Peyer's patch (tissue), 4 donors: ENCODE results near the gene ZNF804B. TPM values are rescaled to one million over a fixed set of nuclear protein-coding genes. Genes with fewer than 3 reads are reported as not detected.
A peak's percentile ranks its signal among the peaks of the same experiment; 100 is the strongest.

Experiments
- DNase-seq, 3 donors: peaks; one replicate each; pipeline ENCODE4 v3.0.0-alpha.2; 2017 to 2019
- H3K27ac ChIP-seq, 4 donors: fragments of 200-600 bp; sonication (generic); one replicate each; pipeline ENCODE4 v1.5.1; 2016 to 2019
- H3K27me3 ChIP-seq, 2 donors: fragments of 200-600 bp; sonication (generic); one replicate each; pipeline ENCODE4 v1.5.1; 2019
- H3K36me3 ChIP-seq, 3 donors: fragments of 200-600 bp; sonication (generic); one replicate each; pipeline ENCODE4 v1.5.1; 2016 to 2019
- H3K4me1 ChIP-seq, 4 donors: fragments of 200-600 bp; sonication (generic); one replicate each; pipeline ENCODE4 v1.5.1; 2016 to 2019
- H3K4me3 ChIP-seq, 4 donors: fragments of 200-600 bp; sonication (generic); 1 replicate in 3 of 4; 2 replicates in 1 of 4; pipeline ENCODE4 v1.5.1; 2016 to 2019; ENCODE audit warnings: mild to moderate bottlenecking in 1 of 4
- H3K9me3 ChIP-seq, 4 donors: fragments of 200-600 bp; sonication (generic); one replicate each; pipeline ENCODE4 v1.5.1; 2016 to 2019; ENCODE audit warnings: mild to moderate bottlenecking in 1 of 4
- POLR2A ChIP-seq, 2 donors: fragments of 450-650 bp; IDR thresholded peaks; one replicate each; pipeline ENCODE4 v1.5.1; 2017; ENCODE audit warnings: antibody characterized with exemption in 2 of 2, mild to moderate bottlenecking in 2 of 2, moderate library complexity in 2 of 2
- total RNA-seq, 4 donors: library from RNA; depleted of rRNA; stranded (reverse); fragments of >200 nt; gene quantifications; one replicate each; pipeline ENCODE4 v1.1.0, GENCODE V29; 2016
- TF ChIP-seq, protein P1 (sequence below), 6 experiments: fragments of 450-650 bp in 4 of 6; fragments of 200-600 bp in 2 of 6; sonication (generic) in 1 of 6; IDR thresholded peaks; one replicate each; pipeline ENCODE4 v1.5.1; 2017 to 2019; ENCODE audit warnings: antibody characterized with exemption in 6 of 6, mild to moderate bottlenecking in 3 of 6, moderate library complexity in 1 of 6

ZNF804B gene
- total RNA-seq, 4 donors from 2014 or later: not detected

DNA sequence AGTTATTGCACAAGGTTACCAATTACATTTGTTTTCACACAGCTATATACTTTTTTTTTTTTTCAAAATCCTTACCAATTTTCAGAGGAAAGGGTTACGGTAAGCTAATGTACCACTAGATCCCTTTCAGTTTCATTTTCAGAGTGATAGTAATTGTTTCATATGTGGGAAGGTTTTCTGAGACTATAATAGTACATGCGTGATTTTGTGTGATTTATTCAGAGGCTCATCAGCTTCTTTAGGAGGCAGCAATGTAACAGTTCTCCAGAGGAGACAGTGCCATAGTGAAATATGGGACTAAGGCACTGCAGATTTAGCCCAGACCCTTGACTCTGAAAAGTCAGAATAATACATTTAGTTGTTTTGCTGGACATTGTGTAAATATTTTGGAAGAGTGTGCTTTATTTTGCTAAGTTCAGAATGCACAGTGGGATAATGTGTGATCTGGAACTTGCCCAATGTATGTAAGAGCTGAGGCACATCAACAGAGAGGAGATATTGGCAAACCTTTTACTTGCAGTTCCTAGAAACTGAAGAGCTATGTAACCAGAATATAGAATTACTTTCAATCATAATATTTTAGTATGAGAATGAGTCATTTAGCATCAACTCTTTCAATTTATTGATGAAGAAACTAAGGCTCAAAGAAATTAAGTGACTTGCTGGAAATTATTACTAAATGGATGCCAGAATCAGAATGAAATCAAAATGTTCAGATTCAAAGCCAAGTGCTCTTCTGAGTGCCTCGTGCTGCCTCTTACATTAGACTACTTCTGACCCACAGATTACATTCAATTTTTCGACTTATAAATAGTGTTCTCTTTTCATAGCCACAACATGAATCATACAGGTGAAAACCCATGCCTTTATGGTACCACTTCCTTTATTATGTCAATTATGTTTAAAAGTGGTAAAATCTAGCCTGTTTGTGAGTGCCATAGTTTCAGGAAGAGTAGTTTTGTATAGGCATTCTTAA, 243.8 kb downstream of the ZNF804B start:
- H3K4me1 ChIP-seq: no peaks in the 10 kb centered on the region
- no peak for DNase-seq
- TF ChIP-seq, protein P1, sequence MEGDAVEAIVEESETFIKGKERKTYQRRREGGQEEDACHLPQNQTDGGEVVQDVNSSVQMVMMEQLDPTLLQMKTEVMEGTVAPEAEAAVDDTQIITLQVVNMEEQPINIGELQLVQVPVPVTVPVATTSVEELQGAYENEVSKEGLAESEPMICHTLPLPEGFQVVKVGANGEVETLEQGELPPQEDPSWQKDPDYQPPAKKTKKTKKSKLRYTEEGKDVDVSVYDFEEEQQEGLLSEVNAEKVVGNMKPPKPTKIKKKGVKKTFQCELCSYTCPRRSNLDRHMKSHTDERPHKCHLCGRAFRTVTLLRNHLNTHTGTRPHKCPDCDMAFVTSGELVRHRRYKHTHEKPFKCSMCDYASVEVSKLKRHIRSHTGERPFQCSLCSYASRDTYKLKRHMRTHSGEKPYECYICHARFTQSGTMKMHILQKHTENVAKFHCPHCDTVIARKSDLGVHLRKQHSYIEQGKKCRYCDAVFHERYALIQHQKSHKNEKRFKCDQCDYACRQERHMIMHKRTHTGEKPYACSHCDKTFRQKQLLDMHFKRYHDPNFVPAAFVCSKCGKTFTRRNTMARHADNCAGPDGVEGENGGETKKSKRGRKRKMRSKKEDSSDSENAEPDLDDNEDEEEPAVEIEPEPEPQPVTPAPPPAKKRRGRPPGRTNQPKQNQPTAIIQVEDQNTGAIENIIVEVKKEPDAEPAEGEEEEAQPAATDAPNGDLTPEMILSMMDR (IDR thresholded peaks at IDR 0.05): no peak
- no peak for TF ChIP-seq POLR2A (IDR thresholded peaks at IDR 0.05)
- no peak overlapping the region for H3K27ac ChIP-seq
- no peaks in the 10 kb centered on the region for H3K36me3 ChIP-seq
- H3K4me3 ChIP-seq: peak overlapping the region in 3 of 4 donors; percentile 1 to 28 (median 2)
- no peaks in the 10 kb centered on the region for H3K27me3 ChIP-seq
- H3K9me3 ChIP-seq: no peaks in the 10 kb centered on the region

DNA sequence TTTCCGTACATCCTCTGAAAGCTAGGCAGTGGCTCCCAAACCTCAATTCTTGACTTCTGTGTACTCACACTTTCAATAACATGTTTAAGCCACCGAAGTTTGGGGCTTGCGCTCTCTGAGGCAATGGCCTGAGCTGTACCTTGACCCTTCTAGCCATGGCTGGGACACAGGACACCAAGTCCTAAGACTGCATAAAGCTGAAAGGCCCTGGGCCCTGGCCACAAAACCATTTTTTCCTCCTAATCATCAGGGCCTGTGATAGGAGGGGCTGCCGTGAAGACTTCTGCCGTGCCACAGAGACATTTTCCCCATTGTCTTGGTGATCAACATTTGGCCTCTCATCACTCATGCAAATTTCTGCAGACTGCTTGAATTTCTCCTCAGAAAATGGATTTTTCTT, 252.5 kb downstream of the ZNF804B start:
- Histone ChIP-seq H3K4me3 (no peak overlapping the region), H3K27ac (no peak overlapping the region), H3K27me3 (no peaks in the 10 kb centered on the region), H3K9me3 (no peaks in the 10 kb centered on the region), H3K36me3 (no peaks in the 10 kb centered on the region), H3K4me1 (no peaks in the 10 kb centered on the region)
- DNase-seq: no peak
- TF ChIP-seq, protein P1 (IDR thresholded peaks at IDR 0.05): no peak
- TF ChIP-seq POLR2A (IDR thresholded peaks at IDR 0.05): no peak

DNA sequence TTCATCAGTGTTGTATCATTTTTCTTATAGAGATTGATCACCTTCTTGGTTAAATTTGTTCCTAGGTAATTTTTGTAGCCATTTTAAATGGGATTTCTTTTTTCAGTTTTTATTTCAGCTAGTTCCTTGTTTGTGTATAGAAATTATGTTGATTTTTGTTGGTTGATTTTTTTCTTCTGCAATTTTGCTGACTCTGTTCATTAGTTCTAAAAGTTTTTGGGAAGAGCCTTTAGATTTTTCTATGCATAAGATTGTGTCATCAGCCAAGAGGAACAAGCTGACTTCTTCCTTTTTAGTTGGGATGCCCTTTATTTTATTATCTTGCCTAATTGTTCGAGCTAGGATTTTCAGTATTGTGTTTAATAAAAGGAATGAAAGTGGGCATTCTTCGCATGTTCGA, 258.2 kb downstream of the ZNF804B start:
- no peak overlapping the region for H3K27ac ChIP-seq
- no peaks in the 10 kb centered on the region for H3K4me1 ChIP-seq
- no peaks in the 10 kb centered on the region for H3K9me3 ChIP-seq
- no peak overlapping the region for H3K4me3 ChIP-seq
- H3K36me3 ChIP-seq: no peaks in the 10 kb centered on the region
- no peak for TF ChIP-seq POLR2A (IDR thresholded peaks at IDR 0.05)
- TF ChIP-seq, protein P1 (IDR thresholded peaks at IDR 0.05): no peak
- DNase-seq: no peak
- H3K27me3 ChIP-seq: no peaks in the 10 kb centered on the region

DNA sequence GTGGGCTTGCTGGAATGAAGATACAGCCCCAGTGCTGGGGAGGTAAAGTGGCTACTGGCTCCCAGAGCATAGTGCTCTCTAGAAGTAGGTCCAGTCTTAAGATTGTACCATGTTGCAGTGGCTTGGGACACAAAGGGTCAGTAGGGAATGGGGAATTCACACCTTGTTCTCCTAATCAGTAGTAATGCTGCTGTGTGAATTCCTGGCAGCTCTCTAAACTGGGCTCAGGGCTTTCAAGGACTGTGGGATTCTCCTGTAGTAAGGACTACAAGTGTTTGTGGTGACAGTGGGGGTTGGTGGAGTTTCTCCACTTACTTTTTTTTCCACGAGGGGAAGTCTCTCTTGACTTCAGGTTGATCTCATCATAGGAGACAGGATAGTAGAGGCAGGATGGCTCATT, 262.2 kb downstream of the ZNF804B start:
- no peak for TF ChIP-seq POLR2A (IDR thresholded peaks at IDR 0.05)
- TF ChIP-seq, protein P1 (IDR thresholded peaks at IDR 0.05): no peak
- H3K4me3 ChIP-seq: no peak overlapping the region
- no peak overlapping the region for H3K27ac ChIP-seq
- no peaks in the 10 kb centered on the region for H3K36me3 ChIP-seq
- DNase-seq: no peak
- H3K4me1 ChIP-seq: no peaks in the 10 kb centered on the region
- H3K9me3 ChIP-seq: no peaks in the 10 kb centered on the region
- no peaks in the 10 kb centered on the region for H3K27me3 ChIP-seq

DNA sequence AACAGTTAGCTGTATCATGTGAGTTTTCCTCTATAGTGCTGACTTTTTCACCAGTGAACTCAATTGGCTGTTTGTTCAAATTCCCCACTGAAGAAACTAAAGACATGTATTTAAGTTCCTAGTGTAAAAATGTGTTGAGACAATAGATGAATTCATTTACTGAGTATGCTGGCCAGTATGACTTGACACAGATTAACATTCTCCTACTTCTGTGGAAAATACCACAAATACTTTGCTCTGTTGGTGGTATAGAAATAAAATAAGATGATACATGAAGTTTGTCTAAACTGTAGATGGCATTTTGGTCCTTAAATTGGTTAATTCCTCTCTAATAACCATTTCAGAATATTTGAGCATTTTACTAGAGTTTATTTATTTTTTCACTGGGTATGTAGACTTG, 263.7 kb downstream of the ZNF804B start:
- Histone ChIP-seq H3K36me3 (no peaks in the 10 kb centered on the region), H3K27me3 (no peaks in the 10 kb centered on the region), H3K27ac (no peak overlapping the region), H3K4me3 (no peak overlapping the region), H3K4me1 (no peaks in the 10 kb centered on the region), H3K9me3 (no peaks in the 10 kb centered on the region)
- no peak for DNase-seq
- no peak for TF ChIP-seq POLR2A (IDR thresholded peaks at IDR 0.05)
- TF ChIP-seq, protein P1 (IDR thresholded peaks at IDR 0.05): no peak
